DND-41 (cell line): ENCODE measurements around the gene C1orf122.
A peak's percentile ranks its signal among the peaks of the same experiment; 100 is the strongest.

Experiments
- ATAC-seq: fragments of 200-7000 bp; cut with Tn5 transposase; 3 replicates; pipeline ENCODE4 v1.9.1; 2021; ENCODE audit warnings: low read depth; ENCODE audit not compliant: insufficient read depth
- DNase-seq: peaks from one replicate; pipeline ENCODE4 v3.0.0-alpha.2; 2020
- H2AFZ ChIP-seq: 2 replicates; pipeline ENCODE4 v1.6.0; 2012; ENCODE audit warnings: low read depth, low read length
- H3K27ac ChIP-seq: 2 replicates; pipeline ENCODE4 v1.5.1; 2012; ENCODE audit warnings: low read length, inconsistent platforms
- H3K27me3 ChIP-seq: fragments of 200-600 bp; sonication (generic); 2 replicates; pipeline ENCODE4 v1.6.0; 2012; ENCODE audit warnings: low read length, mild to moderate bottlenecking, inconsistent platforms; ENCODE audit not compliant: insufficient read depth, poor library complexity
- H3K36me3 ChIP-seq: 2 replicates; pipeline ENCODE4 v1.5.1; 2012; ENCODE audit warnings: low read length, inconsistent platforms; ENCODE audit not compliant: insufficient read depth
- H3K4me1 ChIP-seq: 2 replicates; pipeline ENCODE4 v1.5.1; 2012; ENCODE audit warnings: mild to moderate bottlenecking, low read length; ENCODE audit not compliant: insufficient read depth
- H3K4me2 ChIP-seq: 2 replicates; pipeline ENCODE4 v1.6.0; 2012; ENCODE audit warnings: mild to moderate bottlenecking, moderate library complexity, low read length, inconsistent platforms; ENCODE audit not compliant: insufficient read depth
- H3K4me3 ChIP-seq, 2 experiments: fragments of 200-600 bp in 1 of 2; shearing (Covaris generic) in 1 of 2; 2 replicates each; pipeline ENCODE4 v1.5.1; 2012 to 2016; ENCODE audit warnings: inconsistent platforms in 2 of 2, low read length in 2 of 2, mild to moderate bottlenecking in 2 of 2, low read depth in 1 of 2, moderate library complexity in 1 of 2
- H3K79me2 ChIP-seq: 2 replicates; pipeline ENCODE4 v1.6.0; 2012; ENCODE audit warnings: low read length, inconsistent platforms; ENCODE audit not compliant: insufficient read depth
- H3K9ac ChIP-seq: 2 replicates; pipeline ENCODE4 v1.6.0; 2012; ENCODE audit warnings: low read depth, mild to moderate bottlenecking, inconsistent platforms, low read length, moderate library complexity
- H3K9me3 ChIP-seq: 2 replicates; pipeline ENCODE4 v1.5.1; 2012; ENCODE audit warnings: low read length, moderate library complexity, mild to moderate bottlenecking, inconsistent platforms; ENCODE audit not compliant: insufficient read depth, severe bottlenecking
- H4K20me1 ChIP-seq: 2 replicates; pipeline ENCODE4 v1.6.0; 2012; ENCODE audit warnings: low read length; ENCODE audit not compliant: insufficient read depth
- CTCF ChIP-seq: IDR thresholded peaks from 2 replicates; pipeline ENCODE4 v1.5.1; 2012; ENCODE audit warnings: borderline replicate concordance, low read length, moderate library complexity, mild to moderate bottlenecking; ENCODE audit not compliant: poor library complexity, severe bottlenecking; ENCODE audit errors: extremely low read depth
- EZH2 ChIP-seq: IDR thresholded peaks from 3 replicates; pipeline ENCODE4 v1.6.1; 2012; ENCODE audit warnings: borderline replicate concordance, low read depth, mild to moderate bottlenecking, moderate library complexity, low read length, inconsistent platforms; ENCODE audit not compliant: severe bottlenecking

The C1orf122 gene

DNA sequence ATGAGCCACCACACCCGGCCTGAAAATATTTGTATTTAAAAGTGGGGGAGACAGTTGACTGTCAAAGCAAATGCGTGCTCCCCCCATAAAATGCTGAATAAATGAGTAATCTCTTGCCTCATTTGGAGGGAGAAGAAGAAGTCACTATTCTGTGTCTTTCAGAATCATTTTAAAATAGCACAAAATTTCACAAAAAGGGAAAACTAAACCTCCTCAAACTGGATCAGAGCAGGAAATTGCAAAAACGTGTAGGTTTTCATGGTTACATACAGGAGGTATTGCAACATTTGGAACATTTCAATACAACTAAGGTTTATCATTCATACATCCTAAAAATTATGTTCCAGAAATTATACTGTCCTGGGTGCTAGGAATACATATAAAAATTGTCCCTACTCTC is 38.2 kb downstream of the C1orf122 start:
- no peaks in the 10 kb centered on the region for H3K27me3 ChIP-seq
- H2AFZ ChIP-seq, result no peak overlapping the region
- H3K36me3 ChIP-seq, result peaks cover 9% of the 10 kb centered on the region
- peaks cover 10% of the 10 kb centered on the region; the same call in 1 of the 2 replicates for H3K4me1 ChIP-seq
- DNase-seq (no peak), ATAC-seq (no peak)
- no peak overlapping the region for H3K4me3 ChIP-seq
- H3K9ac ChIP-seq, result no peak overlapping the region
- TF ChIP-seq CTCF (no peak), EZH2 (no peak)
- H3K79me2 ChIP-seq, result peaks cover 81% of the 10 kb centered on the region
- H3K9me3 ChIP-seq, result no peaks in the 10 kb centered on the region
- H3K4me2 ChIP-seq, result no peak overlapping the region
- no peak overlapping the region for H3K27ac ChIP-seq
- peaks cover 17% of the 10 kb centered on the region for H4K20me1 ChIP-seq

- peaks cover 11% of the 10 kb centered on the region; the same call in 1 of the 2 replicates for H3K4me1 ChIP-seq
- H4K20me1 ChIP-seq, result peaks cover 10% of the 10 kb centered on the region; the same call in 1 of the 2 replicates
- no peak overlapping the region for H3K9ac ChIP-seq
- no peak overlapping the region for H3K4me3 ChIP-seq
- no peaks in the 10 kb centered on the region for H3K9me3 ChIP-seq
- ATAC-seq (0 out of 3 replicates have a peak, but pooled peaks have one; percentile 42), DNase-seq (no peak)
- peaks cover 81% of the 10 kb centered on the region for H3K79me2 ChIP-seq
- peaks cover 3% of the 10 kb centered on the region; the same call in 1 of the 2 replicates for H3K36me3 ChIP-seq
- H3K27ac ChIP-seq, result no peak overlapping the region
- no peak for TF ChIP-seq EZH2
- no peak for TF ChIP-seq CTCF
- peak overlapping the region; percentile 29; the same call in 1 of the 2 replicates for H3K4me2 ChIP-seq
- no peak overlapping the region for H2AFZ ChIP-seq
- H3K27me3 ChIP-seq, result no peaks in the 10 kb centered on the region
These were observed 39.2 kb downstream of the C1orf122 start for GRCh38 chr1:37846647-37847339.

GRCh38 chr1:37849480-37849879 is 41.9 kb downstream of the C1orf122 start:
- peaks cover 92% of the 10 kb centered on the region for H3K79me2 ChIP-seq
- peaks cover 15% of the 10 kb centered on the region; the same call in 1 of the 2 replicates for H3K36me3 ChIP-seq
- H3K9ac ChIP-seq, result no peak overlapping the region
- H3K27ac ChIP-seq, result no peak overlapping the region
- H3K4me2 ChIP-seq, result no peak overlapping the region
- ATAC-seq (no peak), DNase-seq (no peak)
- H3K27me3 ChIP-seq, result no peaks in the 10 kb centered on the region
- no peak overlapping the region for H3K4me3 ChIP-seq
- no peaks in the 10 kb centered on the region for H3K9me3 ChIP-seq
- H4K20me1 ChIP-seq, result peaks cover 17% of the 10 kb centered on the region; the same call in 1 of the 2 replicates
- H3K4me1 ChIP-seq, result peaks cover 14% of the 10 kb centered on the region; the same call in 1 of the 2 replicates
- H2AFZ ChIP-seq, result no peak overlapping the region
- TF ChIP-seq EZH2 (no peak), CTCF (no peak)
